ENCODE measurements around the gene SLC66A2. TPM values are rescaled to one million over a fixed set of nuclear protein-coding genes. Genes with fewer than 3 reads are reported as not detected.

Gene SLC66A2
- total RNA-seq, 2 donors from 2014 or later = 39.1 to 51.2 TPM

DNA sequence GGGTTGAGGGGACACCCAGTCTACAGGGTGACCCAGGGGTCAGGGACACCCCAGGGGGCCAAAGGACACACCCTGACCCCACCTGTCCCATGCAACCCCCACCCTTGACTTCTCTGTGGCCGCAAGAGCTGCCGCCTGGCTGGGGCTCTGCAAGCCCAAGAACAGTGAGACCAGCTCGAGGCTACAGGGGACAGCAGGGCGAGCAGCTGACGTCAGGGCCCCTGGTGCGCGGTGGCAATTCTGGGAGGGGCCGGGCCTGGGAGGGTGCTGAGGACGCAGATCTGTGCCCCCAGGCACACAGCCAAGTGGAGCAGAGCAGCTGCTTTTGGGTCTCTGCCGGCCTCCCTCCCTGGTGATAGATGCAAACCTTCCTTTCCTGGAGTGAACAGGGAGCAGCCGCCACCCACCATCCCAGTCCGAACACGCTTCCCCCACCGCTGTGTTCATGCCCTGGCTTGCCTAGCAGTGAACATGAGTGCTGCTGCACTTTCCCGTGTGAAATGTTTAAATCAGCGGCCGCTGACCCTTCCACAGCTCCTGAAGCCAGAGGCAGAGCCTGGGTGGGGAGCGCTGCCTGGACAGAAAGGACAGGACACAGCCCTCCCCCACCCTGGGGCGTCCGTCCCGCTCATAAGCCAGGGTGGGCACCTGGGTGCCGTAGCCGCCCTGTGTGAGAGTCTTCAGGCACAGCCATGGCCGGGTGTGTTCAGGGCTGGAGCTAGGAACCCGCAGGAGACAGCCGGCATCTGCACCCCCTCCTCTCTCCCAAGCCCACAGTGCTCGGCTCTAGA, 46.9 kb downstream of the SLC66A2 start:
- no peak for ATAC-seq (ENCODE audit: insufficient number of reproducible peaks, low FRiP score, low read depth)
- H3K4me1 ChIP-seq (ENCODE audit: control insufficient read depth in 1 of 2, low read depth in 2 of 2) = no peaks in the 10 kb centered on the region
- TF ChIP-seq, protein P1, sequence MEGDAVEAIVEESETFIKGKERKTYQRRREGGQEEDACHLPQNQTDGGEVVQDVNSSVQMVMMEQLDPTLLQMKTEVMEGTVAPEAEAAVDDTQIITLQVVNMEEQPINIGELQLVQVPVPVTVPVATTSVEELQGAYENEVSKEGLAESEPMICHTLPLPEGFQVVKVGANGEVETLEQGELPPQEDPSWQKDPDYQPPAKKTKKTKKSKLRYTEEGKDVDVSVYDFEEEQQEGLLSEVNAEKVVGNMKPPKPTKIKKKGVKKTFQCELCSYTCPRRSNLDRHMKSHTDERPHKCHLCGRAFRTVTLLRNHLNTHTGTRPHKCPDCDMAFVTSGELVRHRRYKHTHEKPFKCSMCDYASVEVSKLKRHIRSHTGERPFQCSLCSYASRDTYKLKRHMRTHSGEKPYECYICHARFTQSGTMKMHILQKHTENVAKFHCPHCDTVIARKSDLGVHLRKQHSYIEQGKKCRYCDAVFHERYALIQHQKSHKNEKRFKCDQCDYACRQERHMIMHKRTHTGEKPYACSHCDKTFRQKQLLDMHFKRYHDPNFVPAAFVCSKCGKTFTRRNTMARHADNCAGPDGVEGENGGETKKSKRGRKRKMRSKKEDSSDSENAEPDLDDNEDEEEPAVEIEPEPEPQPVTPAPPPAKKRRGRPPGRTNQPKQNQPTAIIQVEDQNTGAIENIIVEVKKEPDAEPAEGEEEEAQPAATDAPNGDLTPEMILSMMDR (IDR thresholded peaks at IDR 0.05) = no peak
- H3K4me3 ChIP-seq = no peak overlapping the region
- H3K27me3 ChIP-seq (replicated peaks; ENCODE audit: insufficient read depth) = no peaks in the 10 kb centered on the region
- peaks cover 11% of the 10 kb centered on the region for H3K36me3 ChIP-seq
- no peak for DNase-seq (ENCODE audit: low spot score)
- no peaks in the 10 kb centered on the region for H3K9me3 ChIP-seq
- H3K27ac ChIP-seq = no peak overlapping the region

DNA sequence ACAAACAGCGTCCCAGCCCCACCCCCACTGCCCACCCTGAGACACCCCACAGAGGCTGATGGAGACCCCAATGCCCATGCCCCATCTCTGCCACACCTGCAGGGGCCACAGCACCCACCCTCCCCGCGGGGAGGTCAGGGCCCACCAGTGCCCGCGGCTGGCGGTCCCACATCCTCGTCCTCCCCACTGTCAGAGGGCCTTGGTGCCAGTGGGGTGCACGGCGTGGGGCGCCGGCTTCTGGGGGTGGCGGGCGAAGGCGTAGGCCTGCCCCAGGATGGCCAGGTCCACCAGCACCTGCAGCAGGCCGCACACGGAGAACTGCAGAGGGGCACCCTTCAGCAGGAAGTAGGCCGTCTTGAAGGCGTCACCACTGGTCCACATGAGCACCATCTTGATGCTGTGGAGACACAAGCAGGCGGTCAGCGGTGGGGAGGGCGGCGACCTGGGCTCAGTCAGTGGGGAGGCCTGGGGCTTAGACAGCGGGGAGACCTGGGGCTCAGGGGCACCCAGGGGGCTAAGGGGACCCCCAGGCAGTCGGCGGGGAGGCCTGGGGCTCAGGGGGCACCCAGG, 47.6 kb downstream of the SLC66A2 start:
- H3K27ac ChIP-seq = no peak overlapping the region
- no peaks in the 10 kb centered on the region for H3K27me3 ChIP-seq (replicated peaks; ENCODE audit: insufficient read depth)
- ATAC-seq (ENCODE audit: insufficient number of reproducible peaks, low FRiP score, low read depth) (no peak), DNase-seq (ENCODE audit: low spot score) (no peak)
- H3K36me3 ChIP-seq = peaks cover 11% of the 10 kb centered on the region
- H3K4me1 ChIP-seq (ENCODE audit: control insufficient read depth in 1 of 2, low read depth in 2 of 2) = no peaks in the 10 kb centered on the region
- H3K9me3 ChIP-seq = peaks cover 5% of the 10 kb centered on the region
- no peak overlapping the region for H3K4me3 ChIP-seq
- TF ChIP-seq, protein P1 (IDR thresholded peaks at IDR 0.05) = no peak

DNA sequence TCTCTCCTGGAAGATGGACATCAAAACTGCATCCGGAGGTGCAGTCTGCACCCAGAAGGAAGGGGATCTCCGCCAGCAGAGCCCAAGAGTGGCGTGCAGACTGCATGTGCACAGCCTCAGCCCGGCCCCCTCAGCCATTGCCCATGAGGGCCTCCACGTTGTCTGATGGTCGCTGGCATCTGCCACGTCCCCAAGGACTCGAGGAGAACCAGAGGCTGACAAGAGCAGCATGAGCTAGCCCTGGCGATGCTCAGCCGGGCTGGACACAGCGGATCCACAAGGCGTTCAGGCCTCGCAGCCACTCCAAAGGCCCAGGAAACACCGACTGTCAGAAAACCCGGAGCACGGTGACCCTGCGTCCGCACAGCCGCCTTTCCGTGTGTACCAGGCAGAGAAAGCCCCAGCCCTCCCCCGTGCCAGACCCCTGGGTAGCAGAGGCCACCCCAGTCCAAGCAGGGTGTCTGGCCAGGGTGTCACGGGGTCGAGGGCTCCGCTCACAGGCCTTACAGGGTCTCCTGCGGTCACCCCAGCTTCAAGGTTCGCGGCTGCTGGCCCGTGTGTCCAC, 48.3 kb downstream of the SLC66A2 start:
- no peak overlapping the region for H3K4me3 ChIP-seq
- H3K27ac ChIP-seq = no peak overlapping the region
- peaks cover 11% of the 10 kb centered on the region for H3K36me3 ChIP-seq
- no peaks in the 10 kb centered on the region for H3K27me3 ChIP-seq (replicated peaks; ENCODE audit: insufficient read depth)
- TF ChIP-seq, protein P1 (IDR thresholded peaks at IDR 0.05) = no peak
- DNase-seq (ENCODE audit: low spot score) (no peak), ATAC-seq (ENCODE audit: insufficient number of reproducible peaks, low FRiP score, low read depth) (no peak)
- H3K4me1 ChIP-seq (ENCODE audit: control insufficient read depth in 1 of 2, low read depth in 2 of 2) = no peaks in the 10 kb centered on the region
- peaks cover 9% of the 10 kb centered on the region for H3K9me3 ChIP-seq

DNA sequence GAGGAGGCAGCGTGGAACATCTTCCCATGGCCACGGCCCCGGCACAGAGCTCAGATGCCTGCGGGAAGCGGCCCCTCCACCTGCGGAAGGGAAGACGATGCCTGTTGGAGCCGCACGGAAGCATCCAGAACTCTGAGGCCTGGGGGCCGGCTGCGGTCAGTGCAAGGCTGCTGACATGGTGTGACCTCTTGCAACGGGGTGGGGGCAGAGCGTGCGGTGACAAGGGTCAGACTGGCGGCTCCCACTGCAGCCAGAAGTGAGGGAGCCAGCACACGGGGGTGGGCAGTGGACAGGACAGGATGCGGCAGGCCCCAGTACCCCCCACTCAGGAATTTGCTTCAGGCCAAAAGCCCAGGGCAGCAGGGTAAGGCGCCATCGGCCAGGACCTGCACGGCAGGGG, 48.8 kb downstream of the SLC66A2 start:
- Histone ChIP-seq H3K36me3 (peaks cover 11% of the 10 kb centered on the region), H3K27me3 (replicated peaks; ENCODE audit: insufficient read depth) (no peaks in the 10 kb centered on the region), H3K4me1 (ENCODE audit: control insufficient read depth in 1 of 2, low read depth in 2 of 2) (no peaks in the 10 kb centered on the region), H3K4me3 (no peak overlapping the region), H3K27ac (no peak overlapping the region), H3K9me3 (peaks cover 10% of the 10 kb centered on the region)
- no peak for DNase-seq (ENCODE audit: low spot score)
- TF ChIP-seq, protein P1 (IDR thresholded peaks at IDR 0.05) = no peak
- no peak for ATAC-seq (ENCODE audit: insufficient number of reproducible peaks, low FRiP score, low read depth)

DNA sequence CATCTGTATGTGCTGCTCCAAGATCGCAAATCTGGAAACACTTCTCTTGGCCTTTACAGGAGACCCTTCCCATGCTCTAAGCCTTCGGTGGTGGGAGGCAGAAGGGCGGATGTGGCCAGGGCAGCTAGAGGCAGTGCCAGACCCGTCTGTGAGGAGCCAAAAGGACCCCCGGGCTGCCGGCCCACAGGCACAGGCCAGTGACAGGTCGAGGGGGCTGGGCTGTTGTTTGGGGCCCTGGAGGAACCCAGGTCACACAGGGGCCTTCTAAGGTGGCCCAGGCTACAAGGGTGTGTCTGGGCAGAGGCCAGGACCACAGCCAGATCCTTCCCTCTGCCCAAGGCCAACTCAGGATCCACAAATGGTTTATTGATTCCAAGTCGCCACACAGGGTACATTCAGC, 49.4 kb downstream of the SLC66A2 start:
- Histone ChIP-seq H3K9me3 (peaks cover 16% of the 10 kb centered on the region), H3K4me3 (no peak overlapping the region), H3K36me3 (peaks cover 11% of the 10 kb centered on the region), H3K27ac (no peak overlapping the region), H3K27me3 (replicated peaks; ENCODE audit: insufficient read depth) (no peaks in the 10 kb centered on the region), H3K4me1 (ENCODE audit: control insufficient read depth in 1 of 2, low read depth in 2 of 2) (no peaks in the 10 kb centered on the region)
- no peak for DNase-seq (ENCODE audit: low spot score)
- TF ChIP-seq, protein P1 (IDR thresholded peaks at IDR 0.05) = no peak
- ATAC-seq (ENCODE audit: insufficient number of reproducible peaks, low FRiP score, low read depth) = no peak

Measured in thoracic aorta (tissue), 2 donors.